ENCODE measurements around the gene ABCC10.
"Not testable (repeated sequence)": the region's sequence is repeated elsewhere in the genome, so short reads cannot be mapped to it uniquely, and the experiment has no call there.

- TF ChIP-seq CTCF, POLR2A (IDR thresholded peaks at IDR 0.05): not testable (repeated sequence)
Observed at GRCh38 chr6:43393133-43393532, 34.2 kb upstream of the ABCC10 start.
